B cell (primary cell): Measurements from ENCODE around the gene UQCC5.

Experiments used
- EZH2 ChIP-seq: IDR thresholded peaks from 2 replicates; pipeline ENCODE4 v1.6.1; 2012; ENCODE audit warnings: borderline replicate concordance, low read depth, mild to moderate bottlenecking, moderate library complexity, low read length; ENCODE audit not compliant: insufficient read depth, poor library complexity, severe bottlenecking
- TF ChIP-seq, protein P1 (sequence below): fragments of 200-600 bp; IDR thresholded peaks from one replicate; pipeline ENCODE4 v1.8.0; 2022; ENCODE audit warnings: antibody characterized with exemption, mild to moderate bottlenecking

DNA sequence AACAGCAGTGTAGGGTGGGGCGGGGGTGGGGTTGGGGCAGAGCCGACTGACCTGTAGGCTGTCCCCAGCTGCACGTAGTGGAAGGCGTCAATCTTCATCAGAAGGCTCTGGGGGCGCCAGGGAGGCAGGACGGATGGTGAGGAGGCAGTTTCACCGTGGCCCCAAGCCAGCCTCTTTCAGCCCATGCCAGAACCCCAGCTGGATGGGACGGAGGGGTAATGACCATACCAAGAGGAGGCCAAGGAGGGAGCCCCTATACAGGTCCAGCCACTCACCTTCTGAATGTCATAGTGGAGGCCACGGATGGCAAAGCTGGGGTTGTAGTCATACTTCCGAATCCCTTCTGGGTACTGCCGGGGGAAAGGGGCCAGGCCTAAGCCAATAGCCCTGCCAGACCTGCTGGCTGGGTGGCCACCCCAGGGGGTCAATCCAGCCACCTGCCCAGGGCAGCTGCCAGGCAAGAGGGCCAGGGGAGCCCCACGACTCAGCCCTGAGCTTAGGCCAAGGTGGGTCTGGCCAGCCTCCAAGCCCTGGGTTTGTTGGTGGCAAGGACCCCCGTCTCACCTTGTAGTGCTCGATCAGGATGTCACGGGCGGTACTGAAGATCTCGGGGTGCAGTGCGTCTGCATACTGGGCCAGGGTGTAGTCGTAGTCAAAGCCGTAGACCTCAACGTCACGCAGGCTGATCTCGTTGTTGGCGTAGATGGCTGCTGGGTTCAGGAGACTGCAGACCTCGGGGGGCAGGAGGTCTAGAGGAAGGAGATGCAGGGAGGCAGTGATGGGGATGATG lies 7.6 kb upstream of the UQCC5 start:
- TF ChIP-seq, protein P1, sequence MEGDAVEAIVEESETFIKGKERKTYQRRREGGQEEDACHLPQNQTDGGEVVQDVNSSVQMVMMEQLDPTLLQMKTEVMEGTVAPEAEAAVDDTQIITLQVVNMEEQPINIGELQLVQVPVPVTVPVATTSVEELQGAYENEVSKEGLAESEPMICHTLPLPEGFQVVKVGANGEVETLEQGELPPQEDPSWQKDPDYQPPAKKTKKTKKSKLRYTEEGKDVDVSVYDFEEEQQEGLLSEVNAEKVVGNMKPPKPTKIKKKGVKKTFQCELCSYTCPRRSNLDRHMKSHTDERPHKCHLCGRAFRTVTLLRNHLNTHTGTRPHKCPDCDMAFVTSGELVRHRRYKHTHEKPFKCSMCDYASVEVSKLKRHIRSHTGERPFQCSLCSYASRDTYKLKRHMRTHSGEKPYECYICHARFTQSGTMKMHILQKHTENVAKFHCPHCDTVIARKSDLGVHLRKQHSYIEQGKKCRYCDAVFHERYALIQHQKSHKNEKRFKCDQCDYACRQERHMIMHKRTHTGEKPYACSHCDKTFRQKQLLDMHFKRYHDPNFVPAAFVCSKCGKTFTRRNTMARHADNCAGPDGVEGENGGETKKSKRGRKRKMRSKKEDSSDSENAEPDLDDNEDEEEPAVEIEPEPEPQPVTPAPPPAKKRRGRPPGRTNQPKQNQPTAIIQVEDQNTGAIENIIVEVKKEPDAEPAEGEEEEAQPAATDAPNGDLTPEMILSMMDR = no peak
- TF ChIP-seq EZH2 = no peak
